ENCODE results near the gene KIF3C.

KIF3C gene

GRCh38 chr2:25982273-25982967 is at the start of gene KIF3C (continued):
- peak; percentile 19; the same call in 1 of the 2 replicates for TF ChIP-seq ZNF398 (tag by site-specific recombination; IDR thresholded peaks at IDR 0.05)
- no peak for TF ChIP-seq ZNF112 (tag by site-specific recombination; IDR thresholded peaks at IDR 0.05)
- TF ChIP-seq BCL11B (tag by site-specific recombination; IDR thresholded peaks at IDR 0.05; ENCODE audit: low read depth): no peak
- TF ChIP-seq PATZ1 (tag by site-specific recombination; IDR thresholded peaks at IDR 0.05): peak; percentile 39; the same call in 1 of the 2 replicates
- peak; percentile 77 for TF ChIP-seq EGR2 (tag by site-specific recombination; IDR thresholded peaks at IDR 0.05; ENCODE audit: low read depth)
- TF ChIP-seq PRDM10 (tag by site-specific recombination; IDR thresholded peaks at IDR 0.05): peak; percentile 96
- peak; percentile 57; the same call in 1 of the 2 replicates for TF ChIP-seq GLIS2 (tag by site-specific recombination; IDR thresholded peaks at IDR 0.05)
- TF ChIP-seq ZSCAN23 (tag by site-specific recombination; IDR thresholded peaks at IDR 0.05): no peak
- TF ChIP-seq ZNF785 (tag by site-specific recombination; IDR thresholded peaks at IDR 0.05): no peak
- peak; percentile 86 for TF ChIP-seq ZFHX2 (tag by site-specific recombination; conservative IDR thresholded peaks at IDR 0.05)
- no peak for TF ChIP-seq ZNF426 (tag by site-specific recombination; IDR thresholded peaks at IDR 0.05)
- TF ChIP-seq ZBTB8A (tag by site-specific recombination; IDR thresholded peaks at IDR 0.05): peak; percentile 91
- peak; percentile 23 for TF ChIP-seq ZIC2 (tag by site-specific recombination; IDR thresholded peaks at IDR 0.05)
- no peak for TF ChIP-seq SP7 (tag by site-specific recombination; IDR thresholded peaks at IDR 0.05)
- TF ChIP-seq PRDM1 (tag by site-specific recombination; IDR thresholded peaks at IDR 0.05): peak; percentile 23; the same call in 1 of the 2 replicates
- no peak for TF ChIP-seq ZNF555 (tag by site-specific recombination; conservative IDR thresholded peaks at IDR 0.05)
- no peak for TF ChIP-seq ELK4 (IDR thresholded peaks at IDR 0.05; ENCODE audit: borderline replicate concordance, low read depth, low read length)
- TF ChIP-seq GLI4 (tag by site-specific recombination; IDR thresholded peaks at IDR 0.05): no peak
- TF ChIP-seq ZNF704 (tag by site-specific recombination; IDR thresholded peaks at IDR 0.05): no peak
- peak; percentile 62 for TF ChIP-seq ZNF341 (tag by site-specific recombination; IDR thresholded peaks at IDR 0.05; ENCODE audit: low read depth)
- TF ChIP-seq GLIS1 (tag by site-specific recombination; IDR thresholded peaks at IDR 0.05): peak; percentile 41; the same call in 1 of the 2 replicates
- TF ChIP-seq KLF1 (tag by site-specific recombination; IDR thresholded peaks at IDR 0.05): no peak
- no peak for TF ChIP-seq ZNF324 (tag by site-specific recombination; IDR thresholded peaks at IDR 0.05)
- TF ChIP-seq KLF9 (tag by site-specific recombination; IDR thresholded peaks at IDR 0.05; ENCODE audit: low read depth): peak; percentile 39; the same call in 1 of the 2 replicates
- no peak for TF ChIP-seq ZNF843 (tag by site-specific recombination; IDR thresholded peaks at IDR 0.05)
- no peak for TF ChIP-seq ZNF561 (tag by site-specific recombination; IDR thresholded peaks at IDR 0.05; ENCODE audit: borderline replicate concordance)
- TF ChIP-seq SCRT2 (tag by site-specific recombination; IDR thresholded peaks at IDR 0.05): no peak
- peak; percentile 67 for TF ChIP-seq SP3 (tag by site-specific recombination; IDR thresholded peaks at IDR 0.05)
- TF ChIP-seq ZNF549 (tag by site-specific recombination; IDR thresholded peaks at IDR 0.05): no peak
- TF ChIP-seq ZNF214 (tag by site-specific recombination; IDR thresholded peaks at IDR 0.05; ENCODE audit: borderline replicate concordance): no peak
- peak; percentile 83; the same call in 1 of the 2 replicates for TF ChIP-seq ZNF76 (tag by site-specific recombination; IDR thresholded peaks at IDR 0.05; ENCODE audit: borderline replicate concordance, low read depth)
- TF ChIP-seq WT1 (tag by site-specific recombination; IDR thresholded peaks at IDR 0.05): no peak

Measured in HEK293 (cell line).